K562 (cell line): Measurements from ENCODE around the gene PTGIR. TPM values are rescaled to one million over a fixed set of nuclear protein-coding genes. Genes with fewer than 3 reads are reported as not detected.

ENCODE experiments used
- ATAC-seq: fragments of 200-7000 bp; cut with Tn5 transposase; 3 replicates; pipeline ENCODE4 v1.9.1; 2020; ENCODE audit warnings: moderate library complexity
- BruUV-seq: library from RNA; stranded (reverse); fragments of 400-500 nt; replicated peaks from 2 replicates; lab custom pipeline; 2021; lab: Mats Ljungman, UMichigan
- CTCF ChIA-PET: fragments of 300-600 bp; formaldehyde crosslinking; extraction: SDS; loops from one replicate; lab custom pipeline; 2021; ENCODE audit warnings: low intra/inter-chr PET ratio; lab: Yijun Ruan, JAX
- POLR2A ChIA-PET: fragments of 300-600, 350-650 bp; sonication (Branson Sonifier 250); formaldehyde crosslinking; extraction: SDS; loops from one replicate; lab custom pipeline; 2021; ENCODE audit warnings: antibody characterized with exemption, inconsistent platforms; lab: Yijun Ruan, JAX
- DNase-seq, 4 experiments: peaks; one replicate each; pipeline versions ENCODE4 v3.0.0 to v3.0.0-alpha.2; 2011 to 2018; ENCODE audit warnings: low spot score in 3 of 4, mixed read lengths in 3 of 4; ENCODE audit errors: extremely low read depth in 1 of 4
- FAIRE-seq: peaks from 2 replicates; lab custom pipeline; 2011; peaks lifted over from hg19 to GRCh38; lab: Jason Lieb, UNC
- H2AFZ ChIP-seq: 2 replicates; pipeline ENCODE4 v1.6.0; 2011; ENCODE audit warnings: low read depth, low read length, control low read depth, inconsistent platforms
- H3K27ac ChIP-seq: fragments of 200-600 bp; 3 replicates; pipeline ENCODE4 v1.8.0; 2011; ENCODE audit warnings: low read depth, mild to moderate bottlenecking, control low read depth, inconsistent platforms, low read length, moderate library complexity, mixed read lengths; ENCODE audit errors: extremely low read depth
- H3K27me3 ChIP-seq, 2 experiments: fragments of 300-600 bp in 1 of 2; 2 replicates in 1 of 2; 3 replicates in 1 of 2; pipeline versions ENCODE4 v1.6.0 to v1.8.0; 2011; ENCODE audit warnings: inconsistent platforms in 2 of 2, low read length in 2 of 2, mild to moderate bottlenecking in 1 of 2, mixed read lengths in 1 of 2, moderate library complexity in 1 of 2; ENCODE audit not compliant: control insufficient read depth in 2 of 2, insufficient read depth in 2 of 2
- H3K36me3 ChIP-seq: fragments of 300-600 bp; 3 replicates; pipeline ENCODE4 v1.8.0; 2011; ENCODE audit warnings: mild to moderate bottlenecking, low read length, inconsistent platforms; ENCODE audit not compliant: control insufficient read depth, insufficient read depth
- H3K4me1 ChIP-seq, 2 experiments: fragments of 200-600 bp in 1 of 2; replicated peaks in 1 of 2; 2 replicates in 1 of 2; 3 replicates in 1 of 2; pipeline versions ENCODE4 v1.5.1 to v1.8.0; 2011; ENCODE audit warnings: inconsistent platforms in 2 of 2, low read length in 2 of 2, mild to moderate bottlenecking in 1 of 2, mixed read lengths in 1 of 2, moderate library complexity in 1 of 2; ENCODE audit not compliant: control insufficient read depth in 2 of 2, insufficient read depth in 2 of 2
- H3K4me2 ChIP-seq: 2 replicates; pipeline ENCODE4 v1.6.1; 2011; ENCODE audit warnings: low read length, control low read depth, inconsistent platforms, mixed read lengths; ENCODE audit not compliant: insufficient read depth
- H3K4me3 ChIP-seq: fragments of 200-600 bp; sonication (generic), shearing (Covaris generic); 2 replicates; pipeline ENCODE4 v1.5.1; 2016; ENCODE audit warnings: control low read depth, inconsistent platforms
- H3K79me2 ChIP-seq: fragments of 200-600 bp; 3 replicates; pipeline ENCODE4 v1.8.0; 2011; ENCODE audit warnings: low read length, inconsistent platforms; ENCODE audit not compliant: control insufficient read depth, insufficient read depth
- H3K9ac ChIP-seq, 2 experiments: 2 replicates each; pipeline versions ENCODE4 v1.6.0 to v1.6.1; 2011; ENCODE audit warnings: low read depth in 2 of 2, low read length in 2 of 2, control low read depth in 1 of 2, inconsistent platforms in 1 of 2, mild to moderate bottlenecking in 1 of 2, mixed read lengths in 1 of 2; ENCODE audit not compliant: insufficient read depth in 1 of 2
- H3K9me1 ChIP-seq: one replicate; pipeline ENCODE4 v1.6.0; 2011; ENCODE audit warnings: inconsistent platforms, mild to moderate bottlenecking, low read length, moderate library complexity; ENCODE audit not compliant: control insufficient read depth, insufficient read depth
- H3K9me3 ChIP-seq: replicated peaks from 2 replicates; pipeline ENCODE4 v1.5.1; 2011; ENCODE audit warnings: low read depth, low read length, inconsistent platforms; ENCODE audit not compliant: control insufficient read depth, insufficient read depth
- H4K20me1 ChIP-seq: replicated peaks from 2 replicates; pipeline ENCODE4 v1.6.1; 2011; ENCODE audit warnings: low read length, inconsistent platforms, mixed read lengths; ENCODE audit not compliant: control insufficient read depth, insufficient read depth
- KLF16 ChIP-seq: IDR thresholded peaks from 2 replicates; pipeline ENCODE4 v1.6.1; 2016; ENCODE audit warnings: antibody characterized with exemption
- RBM14 ChIP-seq: fragments of 200-400 bp; formaldehyde crosslinking; IDR thresholded peaks from 2 replicates; pipeline ENCODE4 v1.6.1; 2018; ENCODE audit warnings: low read depth, mild to moderate bottlenecking, low read length, moderate library complexity, borderline replicate concordance; ENCODE audit not compliant: insufficient read depth
- WGBS: fragments of 100-300 bp; shearing (Covaris generic); methylation state at CpG from one replicate; pipeline ENCODE4 v1.1.6; 2016; ENCODE audit warnings: low coverage, mixed read lengths; ENCODE audit not compliant: insufficient coverage; ENCODE audit errors: missing lambda C conversion rate; 5-methylcytosine and 5-hydroxymethylcytosine counted together
- in situ Hi-C: fragments of 300-500 bp; cut with MboI; formaldehyde crosslinking; loops from 4 replicates; pipeline ENCODE4 v1.15.0; 2018; ENCODE audit warnings: inconsistent platforms, mixed read lengths
- intact Hi-C: fragments of 100-400 bp; cut with micrococcal nuclease; formaldehyde crosslinking; loops from 2 replicates; pipeline ENCODE4 v1.14.2; 2022
- polyA plus RNA-seq, 8 experiments: library from polyadenylated mRNA; depleted of rRNA in 4 of 8; stranded (reverse) in 5 of 8; unstranded in 3 of 8; fragments of >200 nt; fragmentation: Nextera tagmentation in 2 of 8; fragmentation: Illumina TruSeq in 1 of 8; extraction: Ambion mirVana in 2 of 8; extraction: Trizol in 1 of 8; gene quantifications; 2 replicates each; pipeline versions ENCODE4 v1.2.1 to v1.2.3, GENCODE V29; 2011 to 2014; ENCODE audit warnings: inconsistent platforms in 1 of 8, missing spikeins in 1 of 8
- total RNA-seq, 7 experiments: library from RNA; depleted of rRNA in 6 of 7; stranded (reverse); fragments of >200 nt in 6 of 7; fragmentation: Illumina TruSeq in 2 of 7; extraction: Trizol in 2 of 7; gene quantifications; 2 replicates each; pipeline versions ENCODE4 v1.2.1 to v1.2.3, GENCODE V29; 2011 to 2021; ENCODE audit warnings: low replicate concordance in 1 of 7
- TF ChIP-seq, protein P1 (sequence below): fragments of 450-650 bp; conservative IDR thresholded peaks from 2 replicates; pipeline ENCODE4 v1.6.1; 2016; ENCODE audit warnings: missing genetic modification characterization, low read depth, mild to moderate bottlenecking, control low read depth, missing compliant biosample characterization

The PTGIR gene
- total and polyA plus RNA-seq, 9 of the 15 experiments (the other 6 are each of a cell fraction or from before 2014, with no cell fraction given) = 0.11 to 3.4 (median 1.1) TPM; not detected in 1

- Histone ChIP-seq H3K27ac (no peak overlapping the region), H3K9me3 (no peaks in the 10 kb centered on the region), H3K4me3 (no peak overlapping the region), H3K4me1 (peaks cover 18 to 36% of the 10 kb centered on the region in 2 experiments; a peak in 4 of 5 replicates), H3K79me2 (no peaks in the 10 kb centered on the region), H3K36me3 (no peaks in the 10 kb centered on the region), H3K27me3 (no peaks in the 10 kb centered on the region), H4K20me1 (no peaks in the 10 kb centered on the region), H3K9ac (peak overlapping the region in 1 of 2 experiments; percentile 19; a peak in 1 of 4 replicates), H3K9me1 (no peaks in the 10 kb centered on the region), H3K4me2 (no peak overlapping the region), H2AFZ (no peak overlapping the region)
- no peak for ATAC-seq
- ChIA-PET CTCF (no interaction called here), POLR2A (interaction anchor here (0.9 kb wide), 1 partner anchor 93 kb away, joined by 3 read pairs; no protein-coding TSS in a partner anchor)
- intact Hi-C loops = no loop called here
- no peak for FAIRE-seq
- in situ Hi-C loops = no loop called here
- TF ChIP-seq, protein P1, sequence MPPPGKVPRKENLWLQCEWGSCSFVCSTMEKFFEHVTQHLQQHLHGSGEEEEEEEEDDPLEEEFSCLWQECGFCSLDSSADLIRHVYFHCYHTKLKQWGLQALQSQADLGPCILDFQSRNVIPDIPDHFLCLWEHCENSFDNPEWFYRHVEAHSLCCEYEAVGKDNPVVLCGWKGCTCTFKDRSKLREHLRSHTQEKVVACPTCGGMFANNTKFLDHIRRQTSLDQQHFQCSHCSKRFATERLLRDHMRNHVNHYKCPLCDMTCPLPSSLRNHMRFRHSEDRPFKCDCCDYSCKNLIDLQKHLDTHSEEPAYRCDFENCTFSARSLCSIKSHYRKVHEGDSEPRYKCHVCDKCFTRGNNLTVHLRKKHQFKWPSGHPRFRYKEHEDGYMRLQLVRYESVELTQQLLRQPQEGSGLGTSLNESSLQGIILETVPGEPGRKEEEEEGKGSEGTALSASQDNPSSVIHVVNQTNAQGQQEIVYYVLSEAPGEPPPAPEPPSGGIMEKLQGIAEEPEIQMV = peak; percentile 41; the same call in 1 of the 2 replicates
- TF ChIP-seq KLF16 = no peak
- no peak for TF ChIP-seq RBM14
- DNase-seq = peak in 1 of 4 experiments; percentile 2
- no TSS peak for BruUV-seq
- 55% methylated on average over 2 of the region's 2 CpGs for WGBS
Measured at GRCh38 chr19:46640656-46641055, 15.8 kb upstream of the PTGIR start.
